GM19455 (cell line): Measurements from ENCODE around the gene URB1.
"Not testable (repeated sequence)": the region's sequence is repeated elsewhere in the genome, so short reads cannot be mapped to it uniquely, and the experiment has no call there.

Experiments used
- ATAC-seq: cut with Tn5 transposase; IDR thresholded peaks from one replicate; pipeline ENCODE4 v1.9.1; 2021; ENCODE audit not compliant: unreplicated experiment

URB1 gene

DNA sequence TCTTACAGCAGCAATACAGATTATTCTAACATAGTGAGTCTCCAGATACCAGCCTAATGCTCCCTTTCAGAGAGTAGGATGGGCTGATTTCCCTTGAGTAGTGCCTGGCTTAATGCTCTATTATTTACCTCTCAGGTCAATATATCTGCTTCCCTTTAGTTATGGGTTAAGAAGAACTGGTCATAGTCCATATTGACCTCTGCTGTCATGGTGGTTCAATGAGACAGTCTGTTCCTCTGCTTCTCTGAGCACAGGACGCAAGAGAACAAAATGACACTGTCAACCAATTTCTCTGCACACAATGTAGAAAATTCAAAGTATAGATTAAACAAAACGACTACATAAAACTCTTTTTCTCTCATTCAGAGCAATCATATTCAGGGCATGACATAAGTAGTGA, 91.2 kb downstream of the URB1 start:
- no peak for ATAC-seq

GRCh38 chr21:32300117-32300681, 92.6 kb downstream of the URB1 start:
- ATAC-seq: no peak

- no peak for ATAC-seq
These were observed 93.1 kb downstream of the URB1 start for GRCh38 chr21:32299695-32300094.

DNA sequence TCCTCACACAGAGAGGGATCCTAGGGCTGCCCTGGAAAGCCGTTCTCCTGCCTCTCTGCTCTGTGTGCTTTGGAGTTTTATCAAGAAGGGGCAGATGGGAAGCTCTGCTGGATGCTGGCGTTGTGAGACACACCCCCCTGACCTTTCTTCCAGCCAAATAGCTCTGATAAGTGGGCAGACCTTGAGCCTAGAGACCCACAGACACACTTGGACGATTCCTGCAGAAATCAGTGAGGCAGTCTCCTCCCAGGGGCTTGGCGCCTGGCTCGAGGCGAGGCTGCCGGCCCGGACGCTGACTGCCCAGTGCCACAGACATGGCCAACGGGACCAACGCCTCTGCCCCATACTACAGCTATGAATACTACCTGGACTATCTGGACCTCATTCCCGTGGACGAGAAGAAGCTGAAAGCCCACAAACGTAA, 94.1 kb downstream of the URB1 start, which contains the start of gene MRAP:
MRAP (plus strand) TSS at position 198 of the 424 bp plus-strand sequence; CDS start at position 315, 117 bp downstream.
- ATAC-seq: no peak

GRCh38 chr21:32298148-32298559, 94.7 kb downstream of the URB1 start:
- no peak for ATAC-seq

GRCh38 chr21:32297449-32297848, 95.4 kb downstream of the URB1 start:
- ATAC-seq: no peak

GRCh38 chr21:32285476-32285875, 107.3 kb downstream of the URB1 start:
- ATAC-seq: no peak

DNA sequence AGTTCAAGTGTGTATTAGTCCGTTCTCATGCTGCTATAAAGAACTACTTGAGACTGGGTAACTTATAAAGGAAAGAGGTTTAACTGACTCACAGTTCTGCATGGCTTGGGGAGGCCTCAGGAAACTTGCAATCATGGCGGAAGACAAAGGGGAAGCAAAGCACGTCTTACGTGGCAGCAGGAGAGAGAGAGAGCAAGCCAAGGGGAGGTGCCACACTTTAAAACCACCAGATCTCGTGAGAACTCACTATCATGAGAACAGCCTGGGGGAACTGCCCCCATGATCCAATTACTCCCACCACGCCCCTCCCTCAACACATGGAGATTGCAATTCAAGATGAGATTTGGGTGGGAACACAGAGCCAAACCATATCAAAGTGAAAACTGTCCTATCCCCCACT, 109.8 kb downstream of the URB1 start:
- ATAC-seq: no peak

DNA sequence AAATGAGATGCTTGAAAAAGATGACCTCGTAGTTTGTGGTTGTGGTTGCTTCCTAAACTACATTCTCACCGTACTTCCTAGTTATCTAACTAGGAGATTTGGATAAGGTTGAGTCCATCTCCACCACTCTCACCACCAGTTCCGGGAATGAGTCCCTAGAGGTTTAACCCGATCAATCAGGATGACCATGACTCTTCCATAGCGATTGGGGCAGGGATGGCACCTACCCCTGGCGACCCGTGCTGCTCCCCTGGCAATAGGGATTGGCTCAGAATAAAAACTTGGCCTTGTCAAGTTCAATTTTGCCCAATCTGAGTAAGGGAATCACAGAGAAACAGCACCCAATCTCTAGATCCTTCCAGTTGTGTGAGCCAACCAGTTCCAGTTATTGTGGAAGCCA, 111.3 kb downstream of the URB1 start:
- no peak for ATAC-seq

DNA sequence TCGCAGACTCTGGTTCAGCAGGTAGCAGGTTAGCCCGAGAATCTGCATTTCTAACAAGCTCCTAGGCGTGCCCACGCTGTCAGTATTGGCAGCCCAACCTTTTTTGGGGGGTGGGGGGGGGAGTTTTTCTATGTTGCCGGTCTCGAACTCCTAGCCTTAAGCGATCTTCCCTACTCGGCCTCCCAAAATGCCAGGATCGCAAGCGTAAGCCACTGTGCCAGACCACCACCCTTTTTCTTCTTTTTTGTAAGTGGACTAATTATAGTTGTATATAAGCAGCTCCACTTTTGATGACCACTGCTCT, 113.5 kb downstream of the URB1 start:
- ATAC-seq: peak; percentile 12

- peak; percentile 94 for ATAC-seq
These were observed 114.1 kb downstream of the URB1 start, which contains the start of gene MIS18A for GRCh38 chr21:32278518-32279376. TSS of gene MIS18A (minus strand) at chr21:32279049. CDS start at chr21:32279014, 35 bp downstream.

GRCh38 chr21:32278103-32278502, 114.7 kb downstream of the URB1 start:
- ATAC-seq: peak; percentile 5

DNA sequence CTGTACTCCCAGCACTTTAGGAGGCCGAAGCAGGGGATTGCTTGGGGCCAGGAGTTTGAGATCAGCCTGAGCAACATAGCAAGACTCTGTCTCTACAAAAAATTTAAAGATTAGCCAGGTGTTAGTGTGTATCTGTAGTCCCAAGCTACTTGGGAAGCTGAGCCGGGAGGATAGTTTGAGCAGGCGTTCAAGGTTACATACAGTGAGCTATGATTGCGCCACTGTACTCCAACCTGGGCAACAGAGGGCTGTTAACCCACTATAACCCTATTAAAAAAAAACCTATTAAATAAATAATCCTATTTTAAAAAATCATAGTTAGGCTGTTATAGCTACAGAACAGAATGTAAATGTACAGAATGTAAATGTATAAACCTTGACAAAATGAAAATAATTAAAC, 116.1 kb downstream of the URB1 start:
- no peak for ATAC-seq

DNA sequence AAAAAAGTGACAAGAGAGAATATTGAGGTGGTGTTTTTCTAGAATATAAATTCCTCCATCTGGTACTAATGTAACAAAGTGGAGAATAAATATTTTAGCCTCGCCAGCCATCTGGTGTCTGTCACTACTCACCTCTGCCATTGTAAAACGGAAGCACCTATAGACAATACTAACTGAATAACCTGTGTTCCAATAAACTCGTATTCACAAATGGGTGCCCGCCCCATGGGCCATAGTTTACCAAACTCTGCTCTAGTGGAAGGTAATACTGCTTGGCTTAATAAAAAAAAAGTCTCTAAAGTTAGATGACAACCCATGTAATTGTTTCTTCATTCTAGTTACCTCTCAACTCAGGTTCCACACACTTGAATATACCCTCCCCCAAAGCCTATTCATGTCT, 122.1 kb downstream of the URB1 start:
- no peak for ATAC-seq

GRCh38 chr21:32265321-32265720, 127.5 kb downstream of the URB1 start:
- ATAC-seq: not testable (repeated sequence)

DNA sequence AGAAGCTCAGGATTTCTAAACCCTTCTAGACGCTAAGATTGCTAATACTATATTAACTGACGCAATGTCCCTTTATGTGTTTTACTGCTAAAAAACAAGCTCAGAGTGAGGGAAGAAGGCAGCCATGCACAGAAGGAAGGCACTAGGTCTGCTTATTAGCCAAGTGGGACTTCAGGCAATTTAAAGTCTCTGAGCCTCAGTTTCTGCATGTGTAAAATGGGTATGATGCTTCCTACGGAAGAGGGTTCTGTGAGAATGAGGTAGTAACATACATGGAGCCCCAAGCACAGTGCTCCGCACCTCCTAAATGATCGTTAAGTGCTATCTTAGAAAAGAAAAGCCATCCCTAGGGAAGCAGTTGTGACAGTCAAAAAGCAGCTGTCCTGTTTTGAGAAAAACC, 130.9 kb downstream of the URB1 start:
- no peak for ATAC-seq
